GM12878 (cell line): Measurements from ENCODE around the gene GNPTAB. TPM values are rescaled to one million over a fixed set of nuclear protein-coding genes. Genes with fewer than 3 reads are reported as not detected.
A peak's percentile ranks its signal among the peaks of the same experiment; 100 is the strongest.

ENCODE experiments used
- ATAC-seq: fragments of 200-7000 bp; cut with Tn5 transposase; 3 replicates; pipeline ENCODE4 v1.9.1; 2020; ENCODE audit warnings: mild to moderate bottlenecking, moderate library complexity
- BruUV-seq: library from RNA; stranded (reverse); fragments of 400-500 nt; replicated peaks from 2 replicates; lab custom pipeline; 2021; lab: Mats Ljungman, UMichigan
- CTCF ChIA-PET: fragments of 300-600 bp; sonication (Branson Sonifier 250); formaldehyde crosslinking; extraction: SDS; loops from one replicate; lab custom pipeline; 2021; ENCODE audit warnings: inconsistent platforms; lab: Yijun Ruan, JAX
- POLR2A ChIA-PET: fragments of 350-600 bp; formaldehyde crosslinking; extraction: SDS; loops from one replicate; lab custom pipeline; 2021; ENCODE audit warnings: inconsistent platforms; lab: Charles Lee
- RAD21 ChIA-PET: fragments of 300-600 bp; sonication (Branson Sonifier 250); formaldehyde crosslinking; loops from one replicate; lab custom pipeline; 2023; ENCODE audit warnings: antibody characterized with exemption; ENCODE audit not compliant: unreplicated experiment; lab: Charles Lee
- SMC1A ChIA-PET: fragments of 300-600 bp; sonication (Branson Sonifier 250); formaldehyde crosslinking; loops from one replicate; lab custom pipeline; 2023; ENCODE audit not compliant: unreplicated experiment, uncharacterized antibody; lab: Charles Lee
- DNase-seq: peaks from one replicate; pipeline ENCODE4 v3.0.0-alpha.2; 2011; ENCODE audit warnings: low read depth, low spot score
- FAIRE-seq: peaks from 3 replicates; lab custom pipeline; 2011; peaks lifted over from hg19 to GRCh38; lab: Jason Lieb, UNC
- H2AFZ ChIP-seq: 2 replicates; pipeline ENCODE4 v1.6.0; 2011; ENCODE audit warnings: low read depth, low read length, control low read depth; ENCODE audit not compliant: control insufficient read depth
- H3K27ac ChIP-seq: 2 replicates; pipeline ENCODE4 v1.5.1; 2011; ENCODE audit warnings: control low read depth; ENCODE audit not compliant: control insufficient read depth, insufficient read depth
- H3K27me3 ChIP-seq, 2 experiments: replicated peaks in 1 of 2; 2 replicates each; pipeline versions ENCODE4 v1.6.0 to v1.6.1; 2011; ENCODE audit warnings: low read length in 1 of 2; ENCODE audit not compliant: control insufficient read depth in 2 of 2, insufficient read depth in 2 of 2
- H3K36me3 ChIP-seq, 2 experiments: 2 replicates each; pipeline ENCODE4 v1.5.1; 2011; ENCODE audit warnings: low read length in 1 of 2; ENCODE audit not compliant: control insufficient read depth in 2 of 2, insufficient read depth in 2 of 2
- H3K4me1 ChIP-seq: 2 replicates; pipeline ENCODE4 v1.6.1; 2011; ENCODE audit warnings: mild to moderate bottlenecking, low read length, moderate library complexity, mixed read lengths; ENCODE audit not compliant: control insufficient read depth, insufficient read depth
- H3K4me2 ChIP-seq: 2 replicates; pipeline ENCODE4 v1.6.0; 2011; ENCODE audit warnings: control low read depth; ENCODE audit not compliant: control insufficient read depth, insufficient read depth
- H3K4me3 ChIP-seq: fragments of 200-600 bp; sonication (generic); 2 replicates; pipeline ENCODE4 v1.5.1; 2016
- H3K79me2 ChIP-seq: 2 replicates; pipeline ENCODE4 v1.6.0; 2011; ENCODE audit warnings: low read length; ENCODE audit not compliant: control insufficient read depth, insufficient read depth
- H3K9ac ChIP-seq: 2 replicates; pipeline ENCODE4 v1.8.0; 2011; ENCODE audit warnings: low read length, control low read depth, mixed read lengths; ENCODE audit not compliant: control insufficient read depth, insufficient read depth
- H3K9me3 ChIP-seq: replicated peaks from 3 replicates; pipeline ENCODE4 v1.5.1; 2011; ENCODE audit warnings: mild to moderate bottlenecking, low read length; ENCODE audit not compliant: control insufficient read depth, insufficient read depth
- H4K20me1 ChIP-seq: 2 replicates; pipeline ENCODE4 v1.6.0; 2011; ENCODE audit not compliant: control insufficient read depth, insufficient read depth
- BACH1 ChIP-seq: fragments of 450-650 bp; IDR thresholded peaks from 2 replicates; pipeline ENCODE4 v1.6.1; 2017; ENCODE audit warnings: mild to moderate bottlenecking, borderline replicate concordance
- HCFC1 ChIP-seq: fragments of 150-350 bp; IDR thresholded peaks from 2 replicates; pipeline ENCODE4 v1.6.1; 2014; ENCODE audit warnings: low read length
- KLF5 ChIP-seq: fragments of 450-650 bp; IDR thresholded peaks from 2 replicates; pipeline ENCODE4 v1.6.1; 2014; ENCODE audit warnings: mild to moderate bottlenecking; ENCODE audit not compliant: partially characterized antibody
- SPI1 ChIP-seq: IDR thresholded peaks from 2 replicates; pipeline ENCODE4 v1.6.1; 2011; ENCODE audit warnings: low read depth, mild to moderate bottlenecking, low read length, moderate library complexity, borderline replicate concordance; ENCODE audit not compliant: insufficient read depth
- SREBF2 ChIP-seq: IDR thresholded peaks from 2 replicates; pipeline ENCODE4 v1.6.1; 2012; ENCODE audit warnings: mild to moderate bottlenecking, low read length
- TAF1 ChIP-seq: IDR thresholded peaks from 2 replicates; pipeline ENCODE4 v1.6.1; 2011; ENCODE audit warnings: mild to moderate bottlenecking, low read depth, low read length, borderline replicate concordance
- ZBTB11 ChIP-seq: fragments of 450-650 bp; formaldehyde crosslinking; IDR thresholded peaks from 2 replicates; pipeline ENCODE4 v1.5.0; 2022; ENCODE audit warnings: mild to moderate bottlenecking, missing genetic modification characterization
- ZBTB4 ChIP-seq: fragments of 450-650 bp; formaldehyde crosslinking; IDR thresholded peaks from 2 replicates; pipeline ENCODE4 v1.4.0; 2022; ENCODE audit warnings: mild to moderate bottlenecking, moderate library complexity
- ZNF274 ChIP-seq: IDR thresholded peaks from one replicate; pipeline ENCODE4 v1.8.0; 2011; ENCODE audit not compliant: insufficient read length, insufficient read depth
- WGBS: methylation state at CpG from one replicate; pipeline ENCODE4 v1.1.6; 2016; ENCODE audit warnings: low lambda C conversion rate; ENCODE audit not compliant: insufficient replicate concordance, insufficient coverage; ENCODE audit errors: missing lambda C conversion rate; 5-methylcytosine and 5-hydroxymethylcytosine counted together
- in situ Hi-C: fragments of 300-500 bp; cut with MboI; formaldehyde crosslinking; loops from 9 replicates; pipeline ENCODE4 v1.14.3; 2018; ENCODE audit warnings: mixed read lengths
- intact Hi-C: fragments of 100-400 bp; cut with micrococcal nuclease; formaldehyde crosslinking; loops from one replicate; pipeline ENCODE4 v1.14.2; 2022; ENCODE audit not compliant: unreplicated experiment
- polyA plus RNA-seq, 11 experiments: library from polyadenylated mRNA; depleted of rRNA in 4 of 11; unstranded in 6 of 11; stranded (reverse) in 5 of 11; fragments of >200 nt; fragmentation: Nextera tagmentation in 4 of 11; fragmentation: Illumina TruSeq in 1 of 11; extraction: Ambion mirVana in 4 of 11; extraction: Trizol in 1 of 11; gene quantifications; 1 replicate in 1 of 11; 2 replicates in 10 of 11; pipeline versions ENCODE4 v1.2.1 to v1.2.3, GENCODE V29; 2011 to 2016; ENCODE audit warnings: inconsistent platforms in 2 of 11, missing spikeins in 2 of 11, low read depth in 1 of 11
- total RNA-seq, 4 experiments: library from RNA; depleted of rRNA in 3 of 4; stranded (reverse); fragments of >200 nt in 3 of 4; fragmentation: Illumina TruSeq in 1 of 4; extraction: Trizol in 1 of 4; gene quantifications; 2 replicates each; pipeline versions ENCODE4 v1.2.1 to v1.2.3, GENCODE V29; 2013 to 2021

GNPTAB gene
- total and polyA plus RNA-seq, 10 of the 15 experiments (the other 5 are each of a cell fraction or from before 2014, with no cell fraction given) = 9.8 to 38.9 (median 35.3) TPM

GRCh38 chr12:101696251-101697196 lies 134.2 kb downstream of the GNPTAB start:
- Histone ChIP-seq H3K4me3 (peak overlapping the region; percentile 81), H3K9me3 (no peaks in the 10 kb centered on the region), H2AFZ (peak overlapping the region; percentile 97), H3K4me2 (peak overlapping the region; percentile 86), H3K79me2 (no peaks in the 10 kb centered on the region), H3K4me1 (peaks cover 4% of the 10 kb centered on the region), H3K27me3 (no peaks in the 10 kb centered on the region), H3K9ac (peak overlapping the region; percentile 58; the same call in 1 of the 2 replicates), H3K27ac (no peak overlapping the region; the same call in 1 of the 2 replicates), H3K36me3 (no peaks in the 10 kb centered on the region), H4K20me1 (no peaks in the 10 kb centered on the region)
- ChIA-PET SMC1A (interaction anchor here (1.2 kb wide), 1 partner anchor 24 kb away, joined by 7 read pairs; no protein-coding TSS in a partner anchor), POLR2A (no interaction called here), RAD21 (no interaction called here), CTCF (no interaction called here)
- in situ Hi-C loops = no loop called here
- TF ChIP-seq ZBTB11 (CRISPR knock-in tag) (no peak), ZNF274 (no peak), ZBTB4 (CRISPR knock-in tag) (no peak), SPI1 (no peak), HCFC1 (no peak), SREBF2 (no peak), BACH1 (no peak), TAF1 (no peak), KLF5 (no peak)
- ATAC-seq (no peak; the same call in 2 of the 3 replicates), FAIRE-seq (peak; percentile 64), DNase-seq (no peak)
- BruUV-seq = no TSS peak
- intact Hi-C loops = loop anchor here (10.0 kb wide), 1 partner anchor 122 kb away; no protein-coding TSS in a partner anchor
- 52% methylated on average over 18 of the region's 18 CpGs for WGBS
